Mucosa of rectum (tissue), 2 donors: ENCODE data around the gene ERAL1.

Experiments
- H3K27ac ChIP-seq, 2 donors: one replicate each; pipeline ENCODE4 v1.7.0; 2013; ENCODE audit warnings: inconsistent platforms in 2 of 2, low read depth in 2 of 2, low read length in 2 of 2
- H3K27me3 ChIP-seq, 2 donors: one replicate each; pipeline ENCODE4 v1.7.0; 2013; ENCODE audit warnings: low read length in 2 of 2; ENCODE audit not compliant: control insufficient read depth in 2 of 2, insufficient read depth in 2 of 2
- H3K36me3 ChIP-seq, 2 donors: one replicate each; pipeline ENCODE4 v1.7.0; 2013; ENCODE audit warnings: low read length in 2 of 2; ENCODE audit not compliant: control insufficient read depth in 2 of 2, insufficient read depth in 2 of 2
- H3K4me1 ChIP-seq, 2 donors: one replicate each; pipeline ENCODE4 v1.7.0; 2013; ENCODE audit warnings: low read length in 2 of 2, mild to moderate bottlenecking in 1 of 2; ENCODE audit not compliant: control insufficient read depth in 2 of 2, insufficient read depth in 2 of 2
- H3K4me3 ChIP-seq, 2 donors: one replicate each; pipeline ENCODE4 v1.7.0; 2013; ENCODE audit warnings: low read length in 2 of 2
- H3K9ac ChIP-seq, 2 donors: one replicate each; pipeline ENCODE4 v1.7.0; 2013; ENCODE audit warnings: low read length in 2 of 2, low read depth in 1 of 2, mild to moderate bottlenecking in 1 of 2
- H3K9me3 ChIP-seq, 2 donors: one replicate each; pipeline ENCODE4 v1.7.0; 2013; ENCODE audit warnings: low read length in 2 of 2; ENCODE audit not compliant: control insufficient read depth in 2 of 2
- donor health status: healthy.
- donor health status: Normal muscosa, but diverticular disease.

Gene ERAL1

DNA sequence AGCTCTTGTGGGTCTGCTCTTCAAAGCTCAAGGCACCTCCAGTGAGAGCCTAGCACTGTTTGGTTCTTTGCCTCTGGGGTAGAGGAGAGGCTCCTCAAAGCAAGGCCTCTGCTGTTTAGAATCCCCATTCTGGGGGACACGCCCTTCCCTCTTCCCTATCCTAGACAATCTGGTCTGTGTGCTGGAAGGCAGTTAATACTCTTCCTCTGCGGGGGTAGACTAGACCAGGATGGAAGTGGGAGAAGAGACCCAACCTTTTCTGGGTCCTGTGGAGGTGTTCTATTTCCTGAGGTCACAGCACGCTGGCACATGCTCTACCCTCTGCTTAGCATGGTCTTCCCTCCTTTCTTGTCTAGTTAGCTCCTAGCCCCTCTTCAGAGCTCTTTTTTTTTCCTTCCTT is 7.7 kb downstream of the ERAL1 start:
- Histone ChIP-seq H3K27ac (no peak overlapping the region), H3K9me3 (no peaks in the 10 kb centered on the region), H3K4me1 (peaks cover 9 to 21% of the 10 kb centered on the region in 2 donors), H3K4me3 (no peak overlapping the region), H3K9ac (no peak overlapping the region), H3K27me3 (no peaks in the 10 kb centered on the region), H3K36me3 (peaks cover 17 to 23% of the 10 kb centered on the region in 2 donors)

GRCh38 chr17:28863953-28864352 is 9.1 kb downstream of the ERAL1 start:
- Histone ChIP-seq H3K27me3 (no peaks in the 10 kb centered on the region), H3K36me3 (peaks cover 8 to 10% of the 10 kb centered on the region in 2 donors), H3K4me3 (no peak overlapping the region), H3K27ac (no peak overlapping the region), H3K4me1 (peaks cover 9 to 21% of the 10 kb centered on the region in 2 donors), H3K9ac (no peak overlapping the region), H3K9me3 (no peaks in the 10 kb centered on the region)

DNA sequence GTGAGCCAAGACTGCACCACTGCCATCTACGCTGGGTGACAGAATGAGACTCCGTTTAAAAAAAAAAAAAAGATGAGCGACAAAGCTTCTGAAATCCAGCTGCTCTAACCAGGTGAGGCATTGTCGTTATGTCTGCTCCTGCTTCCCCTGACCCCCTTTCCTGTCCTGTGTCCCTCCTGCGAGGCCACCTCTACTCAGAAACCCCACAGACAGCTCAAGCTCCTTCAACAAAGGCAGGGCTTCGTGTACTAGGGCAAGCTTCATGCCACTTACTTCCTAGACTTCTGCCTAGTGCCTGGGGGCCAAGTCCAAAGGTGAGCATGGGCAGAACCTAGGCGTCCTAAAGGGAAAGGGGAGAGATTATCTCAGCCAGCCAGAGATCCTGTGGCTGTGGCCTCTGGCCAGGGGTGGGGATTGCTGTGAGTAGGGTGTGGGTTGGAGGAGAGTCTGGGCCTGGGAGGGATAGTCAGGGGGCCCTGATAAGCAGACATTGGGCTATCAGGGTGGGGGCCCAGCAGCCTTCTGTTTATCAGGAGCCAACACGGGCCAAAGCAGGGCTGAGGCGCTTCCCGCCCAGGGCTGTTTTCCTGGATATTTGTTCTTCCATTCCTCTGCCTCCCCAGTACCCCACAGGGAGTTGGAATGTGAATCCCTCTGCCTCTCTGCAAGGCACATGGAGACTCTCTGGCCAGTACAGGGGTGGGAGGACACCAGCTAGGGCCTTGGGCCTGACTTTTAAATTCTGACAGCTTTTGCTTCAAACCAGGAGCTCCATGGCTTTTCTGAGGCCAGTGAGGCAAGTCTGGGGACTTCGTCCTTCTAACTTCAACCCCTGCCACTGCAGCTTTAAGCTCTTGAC is 10.4 kb downstream of the ERAL1 start:
- H3K9ac ChIP-seq = peak overlapping the region in 1 of 2 donors; percentile 42
- no peaks in the 10 kb centered on the region for H3K9me3 ChIP-seq
- peaks cover 5 to 6% of the 10 kb centered on the region in 2 donors for H3K36me3 ChIP-seq
- no peak overlapping the region for H3K4me3 ChIP-seq
- H3K4me1 ChIP-seq = peaks cover 9 to 21% of the 10 kb centered on the region in 2 donors
- no peaks in the 10 kb centered on the region for H3K27me3 ChIP-seq
- peak overlapping the region; percentile 77 to 78 for H3K27ac ChIP-seq

GRCh38 chr17:28865946-28866752 is 11.3 kb downstream of the ERAL1 start:
- no peaks in the 10 kb centered on the region for H3K36me3 ChIP-seq
- H3K9ac ChIP-seq = peak overlapping the region in 1 of 2 donors; percentile 42
- H3K27ac ChIP-seq = peak overlapping the region; percentile 77 to 78
- H3K4me1 ChIP-seq = peaks cover 9 to 21% of the 10 kb centered on the region in 2 donors
- no peak overlapping the region for H3K4me3 ChIP-seq
- no peaks in the 10 kb centered on the region for H3K27me3 ChIP-seq
- no peaks in the 10 kb centered on the region for H3K9me3 ChIP-seq

DNA sequence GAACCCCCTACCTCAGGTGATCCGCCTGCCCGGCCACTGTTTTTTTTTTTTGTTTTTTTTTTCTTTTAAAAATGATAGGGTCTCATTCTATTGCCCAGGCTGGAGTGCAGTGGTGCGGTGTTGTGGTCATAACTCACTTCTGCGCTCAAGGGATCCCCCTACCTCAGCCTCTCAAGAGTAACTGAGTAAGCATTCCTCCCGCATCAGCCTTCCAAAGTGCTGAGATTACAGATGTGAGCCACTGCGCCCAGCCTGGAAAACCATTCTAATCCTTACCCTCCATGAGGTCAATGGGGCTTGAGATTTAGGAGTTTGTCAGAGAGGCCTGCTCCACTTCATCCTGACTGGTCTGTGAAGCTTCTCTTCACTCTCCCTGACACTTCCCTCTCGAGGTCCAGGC is 12.5 kb downstream of the ERAL1 start:
- no peak overlapping the region for H3K9ac ChIP-seq

DNA sequence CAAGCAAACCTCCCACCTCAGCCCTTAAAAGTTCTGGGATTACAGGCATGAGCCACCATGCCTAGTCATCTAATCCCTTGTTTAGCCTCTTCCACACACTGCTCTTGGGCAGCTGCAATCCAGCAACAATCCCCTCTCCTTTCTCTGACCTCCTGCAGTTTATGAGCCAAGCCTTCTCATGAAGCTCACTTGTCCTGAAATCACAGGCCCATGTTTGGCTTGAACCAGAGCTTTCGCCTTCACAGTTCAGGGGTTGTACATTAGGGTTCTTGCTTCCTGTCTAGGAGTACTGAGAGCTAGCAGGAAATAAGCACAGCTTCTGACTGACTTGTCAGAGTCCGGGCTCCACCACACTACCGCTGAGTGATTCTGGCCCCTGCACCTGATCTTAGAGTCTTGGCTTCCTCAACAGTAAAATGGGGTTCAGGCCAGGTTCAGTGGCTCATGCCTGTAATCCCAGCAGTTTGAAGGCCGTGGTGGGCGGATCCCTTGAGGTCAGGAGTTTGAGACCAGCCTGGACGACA is 16.3 kb downstream of the ERAL1 start:
- no peak overlapping the region for H3K27ac ChIP-seq
- no peaks in the 10 kb centered on the region for H3K36me3 ChIP-seq
- no peaks in the 10 kb centered on the region for H3K27me3 ChIP-seq
- no peak overlapping the region for H3K9ac ChIP-seq
- H3K9me3 ChIP-seq = no peaks in the 10 kb centered on the region
- no peaks in the 10 kb centered on the region for H3K4me1 ChIP-seq
- no peak overlapping the region for H3K4me3 ChIP-seq

More for the DNA sequence above, 12.5 kb downstream of the ERAL1 start:
- H3K27ac ChIP-seq = no peak overlapping the region
- no peaks in the 10 kb centered on the region for H3K36me3 ChIP-seq
- H3K4me1 ChIP-seq = peaks cover 9 to 15% of the 10 kb centered on the region in 2 donors
- H3K4me3 ChIP-seq = no peak overlapping the region
- no peaks in the 10 kb centered on the region for H3K9me3 ChIP-seq
- no peaks in the 10 kb centered on the region for H3K27me3 ChIP-seq

- no peak overlapping the region for H3K9ac ChIP-seq
- no peaks in the 10 kb centered on the region for H3K9me3 ChIP-seq
- H3K36me3 ChIP-seq = no peaks in the 10 kb centered on the region
- H3K27me3 ChIP-seq = no peaks in the 10 kb centered on the region
- no peak overlapping the region for H3K27ac ChIP-seq
- H3K4me1 ChIP-seq = no peaks in the 10 kb centered on the region
- no peak overlapping the region for H3K4me3 ChIP-seq
Observed at GRCh38 chr17:28873839-28874238, 19.0 kb downstream of the ERAL1 start.

DNA sequence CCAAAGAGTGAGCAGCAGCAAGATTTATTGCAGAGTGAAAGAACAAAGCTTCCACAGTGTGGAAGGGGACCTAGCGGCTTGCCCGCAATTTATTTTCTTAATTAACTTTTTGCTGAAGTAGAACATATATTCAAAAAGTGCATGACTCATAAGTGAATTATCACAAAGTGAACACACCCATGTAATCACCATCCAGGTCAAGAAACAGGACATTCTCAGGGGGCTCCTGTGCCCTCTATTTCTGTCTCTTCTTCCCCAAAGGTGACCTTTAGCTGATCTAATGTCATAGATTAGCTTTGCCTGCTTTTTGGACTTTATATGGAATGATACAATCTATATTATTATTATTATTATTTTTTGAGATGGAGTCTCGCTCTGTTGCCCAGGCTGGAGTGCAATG is 19.9 kb downstream of the ERAL1 start:
- Histone ChIP-seq H3K36me3 (peaks cover 4 to 9% of the 10 kb centered on the region in 2 donors), H3K4me1 (no peaks in the 10 kb centered on the region), H3K27ac (no peak overlapping the region), H3K4me3 (no peak overlapping the region), H3K9me3 (no peaks in the 10 kb centered on the region), H3K27me3 (no peaks in the 10 kb centered on the region), H3K9ac (no peak overlapping the region)

GRCh38 chr17:28875848-28876550 is 21.2 kb downstream of the ERAL1 start:
- H3K27ac ChIP-seq = no peak overlapping the region
- no peaks in the 10 kb centered on the region for H3K4me1 ChIP-seq
- peaks cover 16 to 22% of the 10 kb centered on the region in 2 donors for H3K36me3 ChIP-seq
- no peaks in the 10 kb centered on the region for H3K27me3 ChIP-seq
- H3K4me3 ChIP-seq = no peak overlapping the region
- H3K9ac ChIP-seq = no peak overlapping the region
- no peaks in the 10 kb centered on the region for H3K9me3 ChIP-seq
